GM19397 (cell line): ENCODE measurements around the gene ATP8A2.

Experiments used
- ATAC-seq: cut with Tn5 transposase; IDR thresholded peaks from one replicate; pipeline ENCODE4 v1.9.1; 2021; ENCODE audit warnings: mild to moderate bottlenecking, moderate library complexity; ENCODE audit not compliant: unreplicated experiment

The ATP8A2 gene

GRCh38 chr13:25616674-25617073, 244.9 kb downstream of the ATP8A2 start:
- no peak for ATAC-seq

GRCh38 chr13:25619897-25620296, 248.1 kb downstream of the ATP8A2 start:
- no peak for ATAC-seq

GRCh38 chr13:25625414-25625813, 253.6 kb downstream of the ATP8A2 start:
- no peak for ATAC-seq

- ATAC-seq = no peak
Observed at GRCh38 chr13:25630329-25630900, 258.6 kb downstream of the ATP8A2 start.

GRCh38 chr13:25632166-25632888, 260.6 kb downstream of the ATP8A2 start:
- ATAC-seq = no peak

GRCh38 chr13:25633093-25633492, 261.3 kb downstream of the ATP8A2 start:
- ATAC-seq = no peak

- no peak for ATAC-seq
Observed at GRCh38 chr13:25645681-25646080, 273.9 kb downstream of the ATP8A2 start.

- ATAC-seq = no peak
Observed at GRCh38 chr13:25649001-25649633, 277.3 kb downstream of the ATP8A2 start.

- no peak for ATAC-seq
Observed at GRCh38 chr13:25652764-25653163, 281.0 kb downstream of the ATP8A2 start.

- no peak for ATAC-seq
Observed at GRCh38 chr13:25654322-25654721, 282.5 kb downstream of the ATP8A2 start.

GRCh38 chr13:25657157-25657556, 285.4 kb downstream of the ATP8A2 start:
- no peak for ATAC-seq

- no peak for ATAC-seq
Observed at GRCh38 chr13:25659091-25659795, 287.5 kb downstream of the ATP8A2 start.

- ATAC-seq = no peak
Observed at GRCh38 chr13:25660996-25661395, 289.2 kb downstream of the ATP8A2 start.

GRCh38 chr13:25662516-25662915, 290.7 kb downstream of the ATP8A2 start:
- ATAC-seq = no peak

GRCh38 chr13:25668345-25668744, 296.6 kb downstream of the ATP8A2 start:
- ATAC-seq = no peak

GRCh38 chr13:25673711-25674110, 301.9 kb downstream of the ATP8A2 start:
- ATAC-seq = no peak

GRCh38 chr13:25674371-25674770, 302.6 kb downstream of the ATP8A2 start:
- ATAC-seq = no peak

GRCh38 chr13:25675060-25675459, 303.3 kb downstream of the ATP8A2 start:
- ATAC-seq = no peak

GRCh38 chr13:25677956-25678355, 306.2 kb downstream of the ATP8A2 start:
- no peak for ATAC-seq

- no peak for ATAC-seq
Observed at GRCh38 chr13:25678398-25678797, 306.6 kb downstream of the ATP8A2 start.

GRCh38 chr13:25679159-25679558, 307.4 kb downstream of the ATP8A2 start:
- no peak for ATAC-seq

GRCh38 chr13:25679936-25680335, 308.2 kb downstream of the ATP8A2 start:
- ATAC-seq = no peak
